ENCODE data around the gene IL9R.

The IL9R gene, protein sequence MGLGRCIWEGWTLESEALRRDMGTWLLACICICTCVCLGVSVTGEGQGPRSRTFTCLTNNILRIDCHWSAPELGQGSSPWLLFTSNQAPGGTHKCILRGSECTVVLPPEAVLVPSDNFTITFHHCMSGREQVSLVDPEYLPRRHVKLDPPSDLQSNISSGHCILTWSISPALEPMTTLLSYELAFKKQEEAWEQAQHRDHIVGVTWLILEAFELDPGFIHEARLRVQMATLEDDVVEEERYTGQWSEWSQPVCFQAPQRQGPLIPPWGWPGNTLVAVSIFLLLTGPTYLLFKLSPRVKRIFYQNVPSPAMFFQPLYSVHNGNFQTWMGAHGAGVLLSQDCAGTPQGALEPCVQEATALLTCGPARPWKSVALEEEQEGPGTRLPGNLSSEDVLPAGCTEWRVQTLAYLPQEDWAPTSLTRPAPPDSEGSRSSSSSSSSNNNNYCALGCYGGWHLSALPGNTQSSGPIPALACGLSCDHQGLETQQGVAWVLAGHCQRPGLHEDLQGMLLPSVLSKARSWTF

DNA sequence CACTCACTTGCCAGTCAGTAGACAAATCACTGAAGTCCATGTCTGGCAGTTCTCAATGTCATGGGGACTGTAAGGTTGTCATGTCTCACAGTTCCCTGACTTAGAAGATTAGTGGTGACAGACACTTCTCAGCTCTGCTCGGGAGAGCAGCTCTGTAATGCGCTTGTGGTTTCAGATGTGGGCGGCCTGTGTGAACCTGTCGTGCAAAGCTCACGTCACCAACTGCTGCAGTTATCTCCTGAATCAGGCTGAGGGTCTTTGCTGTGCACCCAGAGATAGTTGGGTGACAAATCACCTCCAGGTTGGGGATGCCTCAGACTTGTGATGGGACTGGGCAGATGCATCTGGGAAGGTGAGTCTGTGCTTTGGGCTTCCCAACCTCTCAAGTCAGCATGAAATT is at the start of gene IL9R:
Gene IL9R (plus strand): TSS at position 261 of the 400 bp plus-strand sequence. CDS start 64 bp downstream, at position 325.
- H3K9ac ChIP-seq (ENCODE audit: low read length): no peak within 1 kb of the TSS
- no peaks in the 10 kb centered on the region for H3K4me1 ChIP-seq (ENCODE audit: control insufficient read depth, insufficient read depth, low read length)
- no peaks in the 10 kb centered on the region for H3K27me3 ChIP-seq (ENCODE audit: control insufficient read depth, insufficient read depth, low read length)
- no peaks in the 10 kb centered on the region for H3K9me3 ChIP-seq (ENCODE audit: control insufficient read depth, low read length)
- H3K36me3 ChIP-seq (ENCODE audit: control insufficient read depth, insufficient read depth, low read length): no peaks in the 10 kb centered on the region
- H3K4me3 ChIP-seq (ENCODE audit: low read length): no peak within 1 kb of the TSS

DNA sequence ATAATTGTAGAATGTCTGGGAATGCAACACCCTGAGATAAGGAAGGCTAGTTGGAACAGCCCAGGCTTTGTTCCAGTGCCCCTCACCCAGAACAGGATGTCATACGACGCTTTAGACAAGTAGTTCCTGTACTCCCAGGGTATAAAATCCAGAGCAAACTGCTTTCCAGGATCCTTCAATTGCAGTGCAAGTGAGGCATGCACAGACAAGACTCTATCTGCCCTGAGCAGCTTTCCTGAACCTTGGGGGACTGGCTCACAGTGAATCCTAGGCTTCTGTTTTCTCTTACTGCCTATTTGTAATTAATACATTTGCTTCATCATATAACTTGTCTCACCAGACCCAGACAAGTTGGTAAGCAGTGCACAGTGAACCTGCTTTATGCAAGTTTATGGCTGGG is 48.4 kb upstream of the IL9R start:
- H3K36me3 ChIP-seq (ENCODE audit: control insufficient read depth, insufficient read depth, low read length): no peaks in the 10 kb centered on the region
- no peaks in the 10 kb centered on the region for H3K9me3 ChIP-seq (ENCODE audit: control insufficient read depth, low read length)

DNA sequence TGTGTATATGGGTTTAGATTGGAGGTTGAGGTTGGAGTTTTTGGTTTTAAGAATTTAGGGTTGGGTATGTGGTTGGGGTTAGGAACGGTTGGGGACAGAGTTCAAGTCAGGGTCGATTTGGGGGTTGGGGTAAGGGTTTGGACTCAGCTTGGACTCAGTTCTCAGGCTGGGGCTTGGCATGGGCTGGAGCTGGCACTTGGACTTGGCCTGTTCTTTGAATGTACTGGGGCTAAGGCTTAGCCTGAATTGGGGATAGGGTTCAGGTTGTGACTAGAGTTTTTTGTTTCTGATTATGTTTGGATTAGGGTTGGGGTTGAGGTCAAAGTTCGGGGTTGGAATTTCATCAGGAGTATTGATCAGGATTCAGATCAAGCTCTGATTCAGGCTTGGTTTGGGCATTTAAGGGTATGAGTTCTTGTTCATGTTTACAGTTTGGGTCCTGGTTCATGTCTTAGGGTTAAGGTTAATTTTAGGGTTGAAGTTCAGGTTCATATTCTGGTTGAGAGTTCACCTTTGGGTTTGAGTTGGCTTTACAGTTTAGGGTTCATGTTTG is 46.2 kb upstream of the IL9R start:
- Histone ChIP-seq H3K4me3 (ENCODE audit: low read length) (no peak overlapping the region), H3K9me3 (ENCODE audit: control insufficient read depth, low read length) (no peaks in the 10 kb centered on the region), H3K36me3 (ENCODE audit: control insufficient read depth, insufficient read depth, low read length) (no peaks in the 10 kb centered on the region), H3K4me1 (ENCODE audit: control insufficient read depth, insufficient read depth, low read length) (no peaks in the 10 kb centered on the region), H3K9ac (ENCODE audit: low read length) (no peak overlapping the region), H3K27me3 (ENCODE audit: control insufficient read depth, insufficient read depth, low read length) (no peaks in the 10 kb centered on the region)

More for the DNA sequence above, 48.4 kb upstream of the IL9R start:
- Histone ChIP-seq H3K27me3 (ENCODE audit: control insufficient read depth, insufficient read depth, low read length) (no peaks in the 10 kb centered on the region), H3K4me1 (ENCODE audit: control insufficient read depth, insufficient read depth, low read length) (no peaks in the 10 kb centered on the region), H3K9ac (ENCODE audit: low read length) (no peak overlapping the region), H3K4me3 (ENCODE audit: low read length) (no peak overlapping the region)

DNA sequence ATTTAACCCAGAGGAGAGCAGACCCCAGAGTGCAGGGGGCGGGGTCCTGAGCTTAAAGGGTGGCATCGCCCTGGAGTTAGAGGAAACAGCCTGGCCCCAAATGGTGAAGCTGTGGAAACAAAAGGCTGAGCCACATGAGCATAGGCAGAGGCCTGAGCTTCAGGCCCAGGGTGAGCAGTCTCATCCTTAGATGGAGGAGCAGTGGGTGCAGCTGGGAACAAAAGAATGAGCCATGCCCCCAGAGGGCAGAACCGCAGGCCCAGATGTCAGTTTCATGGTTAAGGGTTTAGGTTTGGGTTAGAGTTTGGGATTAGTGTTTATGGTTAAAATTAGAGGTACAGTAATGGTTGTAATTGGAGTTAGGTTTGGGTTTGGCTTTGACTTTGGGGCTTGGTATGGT is 44.4 kb upstream of the IL9R start:
- H3K4me1 ChIP-seq (ENCODE audit: control insufficient read depth, insufficient read depth, low read length): no peaks in the 10 kb centered on the region
- H3K9ac ChIP-seq (ENCODE audit: low read length): no peak overlapping the region
- H3K9me3 ChIP-seq (ENCODE audit: control insufficient read depth, low read length): no peaks in the 10 kb centered on the region
- H3K4me3 ChIP-seq (ENCODE audit: low read length): no peak overlapping the region
- no peaks in the 10 kb centered on the region for H3K36me3 ChIP-seq (ENCODE audit: control insufficient read depth, insufficient read depth, low read length)
- H3K27me3 ChIP-seq (ENCODE audit: control insufficient read depth, insufficient read depth, low read length): no peaks in the 10 kb centered on the region

DNA sequence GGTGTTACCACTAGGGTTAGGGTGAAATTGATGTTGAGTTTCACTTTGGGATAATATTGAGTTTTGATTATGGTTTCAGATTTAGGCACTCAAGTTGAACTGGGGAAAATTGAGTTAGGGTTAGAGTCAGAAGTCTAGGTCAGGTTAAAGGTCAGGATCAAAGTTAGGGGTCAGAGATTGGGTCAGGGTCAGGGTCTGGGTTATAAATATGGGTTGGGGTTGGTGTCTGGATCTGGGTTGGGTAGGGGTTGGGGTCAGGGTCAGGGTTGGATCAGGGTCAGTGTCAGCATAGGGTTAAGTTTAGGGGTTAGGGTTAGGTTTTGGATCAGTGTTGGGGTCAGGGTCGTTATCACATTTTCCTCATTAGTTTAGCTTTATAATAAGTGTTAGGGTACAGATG is 42.7 kb upstream of the IL9R start:
- no peaks in the 10 kb centered on the region for H3K27me3 ChIP-seq (ENCODE audit: control insufficient read depth, insufficient read depth, low read length)
- H3K36me3 ChIP-seq (ENCODE audit: control insufficient read depth, insufficient read depth, low read length): no peaks in the 10 kb centered on the region
- no peaks in the 10 kb centered on the region for H3K4me1 ChIP-seq (ENCODE audit: control insufficient read depth, insufficient read depth, low read length)
- no peak overlapping the region for H3K4me3 ChIP-seq (ENCODE audit: low read length)
- no peaks in the 10 kb centered on the region for H3K9me3 ChIP-seq (ENCODE audit: control insufficient read depth, low read length)
- H3K9ac ChIP-seq (ENCODE audit: low read length): no peak overlapping the region

DNA sequence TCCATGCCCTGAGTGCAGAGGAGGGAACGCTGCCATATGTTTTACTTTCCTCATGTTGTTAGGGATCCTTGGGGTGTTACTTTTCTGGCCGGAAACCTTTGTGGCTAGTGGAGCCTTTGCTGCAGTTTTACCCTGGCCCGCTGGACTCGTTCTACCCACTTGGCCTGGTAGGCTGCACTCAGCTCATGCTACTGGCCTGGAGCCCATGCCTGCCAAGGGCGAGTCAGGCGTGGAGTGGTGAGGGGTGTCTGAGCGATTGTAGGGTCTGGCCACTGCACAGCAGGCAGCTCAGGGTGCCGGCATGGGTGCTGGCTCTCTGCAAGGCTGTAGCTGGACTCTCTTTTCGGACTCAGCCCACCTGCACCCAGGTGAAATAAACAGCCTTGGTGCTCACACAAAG is 41.4 kb upstream of the IL9R start:
- Histone ChIP-seq H3K36me3 (ENCODE audit: control insufficient read depth, insufficient read depth, low read length) (no peaks in the 10 kb centered on the region), H3K27me3 (ENCODE audit: control insufficient read depth, insufficient read depth, low read length) (no peaks in the 10 kb centered on the region), H3K4me3 (ENCODE audit: low read length) (no peak overlapping the region), H3K9me3 (ENCODE audit: control insufficient read depth, low read length) (no peaks in the 10 kb centered on the region), H3K9ac (ENCODE audit: low read length) (no peak overlapping the region), H3K4me1 (ENCODE audit: control insufficient read depth, insufficient read depth, low read length) (no peaks in the 10 kb centered on the region)

DNA sequence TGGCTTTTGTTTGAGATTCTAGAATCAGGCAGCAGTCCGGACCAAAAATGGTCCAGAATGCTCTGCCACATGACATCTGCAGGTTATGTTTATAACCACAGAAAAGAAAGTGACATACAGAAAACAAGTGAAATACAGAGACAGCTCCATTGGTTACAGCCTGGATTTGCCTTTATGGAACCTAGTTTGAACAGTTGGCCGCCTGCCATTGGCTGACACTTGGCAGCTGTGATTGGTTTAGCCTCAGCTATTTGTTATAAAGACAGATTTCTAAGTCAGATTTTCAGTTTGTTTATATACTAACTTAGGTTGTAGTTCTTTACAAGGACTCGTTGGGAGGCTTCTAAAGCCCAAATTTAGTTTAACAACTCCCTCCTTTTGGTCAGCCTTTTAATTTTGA is 40.8 kb upstream of the IL9R start:
- Histone ChIP-seq H3K36me3 (ENCODE audit: control insufficient read depth, insufficient read depth, low read length) (no peaks in the 10 kb centered on the region), H3K9me3 (ENCODE audit: control insufficient read depth, low read length) (no peaks in the 10 kb centered on the region), H3K9ac (ENCODE audit: low read length) (no peak overlapping the region), H3K27me3 (ENCODE audit: control insufficient read depth, insufficient read depth, low read length) (no peaks in the 10 kb centered on the region), H3K4me3 (ENCODE audit: low read length) (no peak overlapping the region), H3K4me1 (ENCODE audit: control insufficient read depth, insufficient read depth, low read length) (no peaks in the 10 kb centered on the region)

DNA sequence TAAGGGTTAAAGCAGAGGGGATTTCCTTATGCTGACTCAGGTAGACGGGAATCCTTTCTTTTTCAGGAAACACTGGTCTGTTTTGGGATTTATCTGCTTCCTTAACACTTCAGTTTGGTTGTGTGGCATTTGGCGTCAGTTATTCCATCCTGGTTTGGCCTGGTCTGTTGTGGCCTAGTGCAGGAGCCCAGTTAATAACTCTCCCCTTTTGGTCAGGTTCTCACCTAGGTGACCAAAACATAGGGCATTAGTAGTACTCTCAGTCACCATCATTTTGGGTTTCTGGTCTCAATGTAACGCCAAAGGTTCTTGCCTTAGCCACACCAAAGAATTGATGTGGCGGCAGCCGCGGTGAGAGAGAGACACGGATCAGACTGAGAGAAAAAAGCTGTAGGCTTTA is 39.7 kb upstream of the IL9R start:
- Histone ChIP-seq H3K4me1 (ENCODE audit: control insufficient read depth, insufficient read depth, low read length) (no peaks in the 10 kb centered on the region), H3K27me3 (ENCODE audit: control insufficient read depth, insufficient read depth, low read length) (no peaks in the 10 kb centered on the region), H3K36me3 (ENCODE audit: control insufficient read depth, insufficient read depth, low read length) (no peaks in the 10 kb centered on the region), H3K4me3 (ENCODE audit: low read length) (no peak overlapping the region), H3K9me3 (ENCODE audit: control insufficient read depth, low read length) (no peaks in the 10 kb centered on the region), H3K9ac (ENCODE audit: low read length) (no peak overlapping the region)

DNA sequence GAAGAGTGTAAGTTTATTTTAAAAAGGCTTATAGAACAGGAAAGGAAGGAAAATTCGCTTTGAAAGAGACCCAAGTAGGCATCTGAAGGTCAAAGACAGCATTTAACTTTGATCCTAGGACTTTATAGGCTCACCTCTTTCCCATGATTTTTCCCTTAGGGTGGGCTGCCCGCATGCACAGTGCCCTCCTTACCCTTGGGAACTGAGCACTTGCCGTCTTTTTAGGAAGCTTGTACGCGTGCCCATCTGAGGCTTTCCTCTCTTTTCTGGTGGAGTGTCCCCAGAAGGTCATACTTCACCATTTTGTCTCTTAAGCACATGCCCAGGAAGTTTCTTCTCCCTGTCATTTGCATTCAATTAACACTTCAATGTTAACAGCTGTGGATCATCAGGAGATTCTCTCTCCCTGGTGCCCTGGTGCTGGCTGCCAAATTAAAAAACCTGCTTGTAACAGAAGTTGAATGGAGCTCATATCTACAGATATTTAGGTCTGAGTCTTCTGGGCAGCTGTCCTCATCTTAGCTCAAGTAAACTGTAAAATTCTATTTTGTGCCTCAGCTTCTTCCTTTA is 38.4 kb upstream of the IL9R start:
- H3K4me3 ChIP-seq (ENCODE audit: low read length): no peak overlapping the region
- no peaks in the 10 kb centered on the region for H3K36me3 ChIP-seq (ENCODE audit: control insufficient read depth, insufficient read depth, low read length)
- no peaks in the 10 kb centered on the region for H3K27me3 ChIP-seq (ENCODE audit: control insufficient read depth, insufficient read depth, low read length)
- H3K9me3 ChIP-seq (ENCODE audit: control insufficient read depth, low read length): no peaks in the 10 kb centered on the region
- H3K4me1 ChIP-seq (ENCODE audit: control insufficient read depth, insufficient read depth, low read length): no peaks in the 10 kb centered on the region
- H3K9ac ChIP-seq (ENCODE audit: low read length): no peak overlapping the region

DNA sequence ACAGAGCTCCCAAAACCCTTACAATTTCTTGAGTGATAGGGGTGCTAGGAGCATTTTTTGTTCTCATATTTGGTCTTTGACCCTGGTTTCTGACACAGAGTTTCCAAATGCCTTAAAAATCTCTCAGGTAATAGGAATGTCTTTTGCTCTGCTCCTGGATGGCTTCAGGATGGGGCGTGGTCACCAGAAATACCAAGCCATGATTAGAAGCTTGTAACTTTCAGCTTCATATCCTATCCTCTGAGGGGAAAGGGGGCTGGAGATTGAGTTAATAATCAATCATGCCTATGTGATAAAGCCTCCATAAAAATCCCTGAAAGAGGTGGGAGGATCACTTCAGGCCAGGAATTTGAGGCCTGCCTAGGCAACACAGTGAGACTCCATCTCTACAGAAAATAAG is 34.6 kb upstream of the IL9R start:
- H3K9ac ChIP-seq (ENCODE audit: low read length): no peak overlapping the region
- no peaks in the 10 kb centered on the region for H3K9me3 ChIP-seq (ENCODE audit: control insufficient read depth, low read length)
- H3K4me3 ChIP-seq (ENCODE audit: low read length): no peak overlapping the region
- H3K4me1 ChIP-seq (ENCODE audit: control insufficient read depth, insufficient read depth, low read length): no peaks in the 10 kb centered on the region
- H3K36me3 ChIP-seq (ENCODE audit: control insufficient read depth, insufficient read depth, low read length): no peaks in the 10 kb centered on the region
- H3K27me3 ChIP-seq (ENCODE audit: control insufficient read depth, insufficient read depth, low read length): no peaks in the 10 kb centered on the region

DNA sequence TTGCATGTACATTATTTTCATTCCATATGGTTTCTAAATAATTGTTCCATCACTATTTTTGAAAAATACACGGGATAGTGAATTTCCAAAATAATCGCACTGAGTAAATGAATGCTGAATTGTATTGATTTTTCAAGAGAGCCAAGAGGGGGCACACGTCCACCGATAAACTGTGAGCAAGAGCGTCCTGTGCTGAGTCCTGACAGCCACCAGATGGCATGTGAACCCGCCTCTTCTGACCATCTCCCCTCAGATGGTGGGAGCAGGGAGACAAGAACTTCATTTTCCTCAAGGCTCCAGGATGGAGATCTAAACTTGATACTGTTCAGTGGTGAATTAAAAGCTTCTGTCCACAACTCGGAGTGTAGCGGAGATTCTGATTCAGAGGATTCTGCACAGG is 30.6 kb upstream of the IL9R start:
- H3K36me3 ChIP-seq (ENCODE audit: control insufficient read depth, insufficient read depth, low read length): no peaks in the 10 kb centered on the region
- no peaks in the 10 kb centered on the region for H3K27me3 ChIP-seq (ENCODE audit: control insufficient read depth, insufficient read depth, low read length)
- no peak overlapping the region for H3K4me3 ChIP-seq (ENCODE audit: low read length)
- no peaks in the 10 kb centered on the region for H3K4me1 ChIP-seq (ENCODE audit: control insufficient read depth, insufficient read depth, low read length)
- no peak overlapping the region for H3K9ac ChIP-seq (ENCODE audit: low read length)
- no peaks in the 10 kb centered on the region for H3K9me3 ChIP-seq (ENCODE audit: control insufficient read depth, low read length)

DNA sequence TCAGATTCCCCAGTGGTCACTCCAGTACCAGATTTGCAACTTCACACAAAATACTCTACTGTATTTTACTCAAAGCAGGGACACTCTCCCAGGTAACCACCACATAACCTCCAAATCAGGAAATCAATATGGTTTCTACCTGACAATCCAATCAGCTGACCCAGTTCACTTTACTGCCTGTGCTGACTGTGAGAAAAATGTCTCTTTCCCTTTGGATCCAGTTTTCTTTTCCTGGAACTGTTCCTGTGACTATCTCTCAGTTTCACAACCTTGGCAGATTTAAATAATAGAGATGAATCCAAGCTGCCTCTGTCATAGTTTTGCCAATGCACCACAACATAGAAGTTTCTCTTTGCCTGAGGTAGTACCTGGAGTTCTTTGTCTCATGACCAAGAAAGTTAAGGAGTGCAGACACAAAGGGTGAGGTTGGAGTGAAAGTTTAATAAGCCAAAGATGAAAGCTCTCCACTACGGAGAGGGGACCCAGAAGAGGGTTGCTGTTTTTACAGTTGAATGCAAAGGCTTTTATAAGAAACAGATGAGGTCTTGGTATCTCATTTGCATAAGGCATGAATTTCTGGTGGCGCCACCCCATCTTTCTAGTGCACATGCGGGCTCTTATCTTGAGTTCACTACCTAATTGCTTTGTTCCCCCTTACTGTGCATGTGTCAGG is 29.7 kb upstream of the IL9R start:
- no peak overlapping the region for H3K9ac ChIP-seq (ENCODE audit: low read length)
- no peaks in the 10 kb centered on the region for H3K9me3 ChIP-seq (ENCODE audit: control insufficient read depth, low read length)
- no peaks in the 10 kb centered on the region for H3K36me3 ChIP-seq (ENCODE audit: control insufficient read depth, insufficient read depth, low read length)
- no peaks in the 10 kb centered on the region for H3K27me3 ChIP-seq (ENCODE audit: control insufficient read depth, insufficient read depth, low read length)
- H3K4me1 ChIP-seq (ENCODE audit: control insufficient read depth, insufficient read depth, low read length): no peaks in the 10 kb centered on the region
- no peak overlapping the region for H3K4me3 ChIP-seq (ENCODE audit: low read length)

Data from mucosa of stomach (tissue), 1 donor.